ENCODE results near the gene COX15.

DNA sequence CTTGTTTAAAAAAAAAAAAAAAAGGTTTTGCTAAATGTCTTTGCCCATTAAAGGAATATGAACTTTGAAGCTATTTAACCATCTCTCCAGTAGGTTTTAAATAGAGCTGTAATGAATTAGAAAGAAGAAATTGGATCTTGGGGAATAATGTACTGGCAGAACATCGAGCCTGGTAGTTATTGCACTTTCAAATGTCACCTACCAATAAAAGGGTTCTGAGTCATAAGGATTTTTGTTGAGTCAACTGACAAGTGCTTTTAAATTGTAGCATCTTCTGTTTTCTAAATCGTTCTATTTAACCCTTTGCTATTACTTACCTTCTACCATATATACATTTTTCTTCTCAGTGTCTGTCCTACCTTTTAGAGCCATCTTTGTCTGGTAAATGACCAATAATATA, 10.8 kb upstream of the COX15 start:
- TF ChIP-seq, protein P1, sequence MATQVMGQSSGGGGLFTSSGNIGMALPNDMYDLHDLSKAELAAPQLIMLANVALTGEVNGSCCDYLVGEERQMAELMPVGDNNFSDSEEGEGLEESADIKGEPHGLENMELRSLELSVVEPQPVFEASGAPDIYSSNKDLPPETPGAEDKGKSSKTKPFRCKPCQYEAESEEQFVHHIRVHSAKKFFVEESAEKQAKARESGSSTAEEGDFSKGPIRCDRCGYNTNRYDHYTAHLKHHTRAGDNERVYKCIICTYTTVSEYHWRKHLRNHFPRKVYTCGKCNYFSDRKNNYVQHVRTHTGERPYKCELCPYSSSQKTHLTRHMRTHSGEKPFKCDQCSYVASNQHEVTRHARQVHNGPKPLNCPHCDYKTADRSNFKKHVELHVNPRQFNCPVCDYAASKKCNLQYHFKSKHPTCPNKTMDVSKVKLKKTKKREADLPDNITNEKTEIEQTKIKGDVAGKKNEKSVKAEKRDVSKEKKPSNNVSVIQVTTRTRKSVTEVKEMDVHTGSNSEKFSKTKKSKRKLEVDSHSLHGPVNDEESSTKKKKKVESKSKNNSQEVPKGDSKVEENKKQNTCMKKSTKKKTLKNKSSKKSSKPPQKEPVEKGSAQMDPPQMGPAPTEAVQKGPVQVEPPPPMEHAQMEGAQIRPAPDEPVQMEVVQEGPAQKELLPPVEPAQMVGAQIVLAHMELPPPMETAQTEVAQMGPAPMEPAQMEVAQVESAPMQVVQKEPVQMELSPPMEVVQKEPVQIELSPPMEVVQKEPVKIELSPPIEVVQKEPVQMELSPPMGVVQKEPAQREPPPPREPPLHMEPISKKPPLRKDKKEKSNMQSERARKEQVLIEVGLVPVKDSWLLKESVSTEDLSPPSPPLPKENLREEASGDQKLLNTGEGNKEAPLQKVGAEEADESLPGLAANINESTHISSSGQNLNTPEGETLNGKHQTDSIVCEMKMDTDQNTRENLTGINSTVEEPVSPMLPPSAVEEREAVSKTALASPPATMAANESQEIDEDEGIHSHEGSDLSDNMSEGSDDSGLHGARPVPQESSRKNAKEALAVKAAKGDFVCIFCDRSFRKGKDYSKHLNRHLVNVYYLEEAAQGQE (IDR thresholded peaks at IDR 0.05; ENCODE audit: low read depth) = no peak
- TF ChIP-seq YY1 (IDR thresholded peaks at IDR 0.05; ENCODE audit: low read depth) (no peak), TCF12 (IDR thresholded peaks at IDR 0.05; ENCODE audit: low read depth) (no peak)

Data from Ishikawa (cell line).